ELR (cell line): Measurements from ENCODE around the gene CALCA.

Experiments used
- DNase-seq: peaks from one replicate; pipeline ENCODE4 v3.0.0-alpha.2; 2015; ENCODE audit warnings: low read depth

The CALCA gene

DNA sequence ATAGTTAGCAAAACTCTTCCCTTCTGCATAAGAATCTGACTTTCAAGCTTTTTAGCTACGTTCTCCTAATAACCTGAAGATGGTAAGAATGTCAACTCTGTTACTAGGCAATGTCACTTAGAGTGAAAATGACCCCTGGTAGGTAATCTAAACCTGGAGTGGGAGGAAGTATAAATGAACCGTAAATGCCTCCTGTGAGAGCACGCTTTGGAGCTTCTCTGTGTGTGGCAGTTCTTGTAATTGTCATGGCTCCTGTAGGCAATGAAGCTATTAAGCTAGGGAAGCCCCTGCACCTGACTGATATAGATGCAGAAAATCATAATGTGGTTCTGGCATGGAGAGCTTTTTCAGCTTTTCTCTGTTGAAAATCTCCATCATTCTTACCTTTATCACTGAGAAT lies 29.4 kb downstream of the CALCA start:
- no peak for DNase-seq

- no peak for DNase-seq
Observed at GRCh38 chr11:14938936-14939335, 33.2 kb downstream of the CALCA start.

GRCh38 chr11:14934641-14935351 lies 37.4 kb downstream of the CALCA start:
- no peak for DNase-seq

DNA sequence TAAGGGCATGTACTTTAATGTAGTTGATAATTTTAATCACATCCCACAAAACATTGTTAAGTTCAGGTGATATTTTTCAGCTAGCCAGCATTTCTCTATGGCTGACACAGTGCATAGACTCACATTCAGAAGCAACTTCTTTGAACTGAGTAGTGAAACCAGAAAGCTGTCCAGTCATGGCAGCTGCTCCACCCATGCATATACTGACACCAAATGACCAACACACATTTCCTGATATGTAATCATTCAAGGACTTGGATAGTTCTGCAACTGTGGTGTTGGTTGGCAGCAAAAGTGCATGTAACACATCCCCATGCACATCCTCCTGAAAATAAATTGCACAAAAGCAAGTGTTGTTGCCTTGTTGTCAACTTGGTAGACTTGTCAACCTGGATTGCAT lies 39.7 kb downstream of the CALCA start:
- no peak for DNase-seq

GRCh38 chr11:14930369-14930768 lies 41.8 kb downstream of the CALCA start:
- no peak for DNase-seq

DNA sequence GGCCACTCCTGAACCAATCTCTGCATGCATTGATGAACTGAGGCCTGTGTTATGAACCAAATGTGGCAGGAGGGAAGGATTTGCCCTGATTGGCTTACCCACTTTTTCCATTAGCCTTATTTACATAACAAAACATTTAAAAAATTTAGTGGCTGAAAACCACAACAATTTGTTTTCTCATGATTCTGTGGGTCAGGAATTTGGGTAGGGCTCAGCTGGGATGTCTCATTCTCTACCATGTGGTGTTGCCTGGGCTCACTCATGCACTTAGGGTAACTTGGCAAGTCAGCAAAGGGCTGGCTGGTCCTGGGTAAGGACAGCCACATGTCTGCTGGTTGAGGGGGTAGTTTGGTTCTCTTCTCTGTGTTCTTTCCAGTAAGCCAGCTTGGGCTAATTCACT lies 45.0 kb downstream of the CALCA start:
- DNase-seq: peak; percentile 28

GRCh38 chr11:14924318-14924717 lies 47.8 kb downstream of the CALCA start:
- DNase-seq: no peak
